Left kidney (tissue), 2 donors: ENCODE measurements around the gene OR51D1. TPM values are rescaled to one million over a fixed set of nuclear protein-coding genes. Genes with fewer than 3 reads are reported as not detected.

Source experiments
- DNase-seq: peaks from one replicate; pipeline ENCODE4 v3.0.0-alpha.2; 2013
- polyA plus RNA-seq: library from polyadenylated mRNA; unstranded; fragments of 120-200 nt; gene quantifications from one replicate; pipeline ENCODE4 v1.2.1, GENCODE V29; 2013; ENCODE audit not compliant: insufficient read length

Gene OR51D1
- polyA plus RNA-seq, 1 donor, result not detected

GRCh38 chr11:4645974-4646373, 8.7 kb downstream of the OR51D1 start:
- DNase-seq, result no peak

DNA sequence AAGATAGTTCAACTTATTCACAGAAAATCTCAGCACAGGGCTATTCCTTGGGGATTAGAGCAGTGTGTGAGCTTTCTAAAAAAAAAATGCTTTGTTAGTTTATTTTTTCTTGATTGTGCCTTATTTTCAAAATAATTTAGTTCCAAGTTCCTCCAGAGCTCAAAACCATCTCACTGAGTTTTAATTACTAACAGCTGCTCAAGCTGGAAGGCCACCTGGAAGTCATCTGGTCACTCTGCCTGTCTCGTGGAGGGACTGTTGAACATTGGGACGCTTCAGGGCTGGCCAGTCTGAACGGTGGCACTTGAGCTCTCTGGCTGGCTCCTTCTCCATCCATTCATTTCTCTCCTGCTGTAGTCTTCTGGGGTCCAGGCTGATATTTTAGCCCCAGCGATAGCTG, 10.5 kb downstream of the OR51D1 start:
- no peak for DNase-seq

DNA sequence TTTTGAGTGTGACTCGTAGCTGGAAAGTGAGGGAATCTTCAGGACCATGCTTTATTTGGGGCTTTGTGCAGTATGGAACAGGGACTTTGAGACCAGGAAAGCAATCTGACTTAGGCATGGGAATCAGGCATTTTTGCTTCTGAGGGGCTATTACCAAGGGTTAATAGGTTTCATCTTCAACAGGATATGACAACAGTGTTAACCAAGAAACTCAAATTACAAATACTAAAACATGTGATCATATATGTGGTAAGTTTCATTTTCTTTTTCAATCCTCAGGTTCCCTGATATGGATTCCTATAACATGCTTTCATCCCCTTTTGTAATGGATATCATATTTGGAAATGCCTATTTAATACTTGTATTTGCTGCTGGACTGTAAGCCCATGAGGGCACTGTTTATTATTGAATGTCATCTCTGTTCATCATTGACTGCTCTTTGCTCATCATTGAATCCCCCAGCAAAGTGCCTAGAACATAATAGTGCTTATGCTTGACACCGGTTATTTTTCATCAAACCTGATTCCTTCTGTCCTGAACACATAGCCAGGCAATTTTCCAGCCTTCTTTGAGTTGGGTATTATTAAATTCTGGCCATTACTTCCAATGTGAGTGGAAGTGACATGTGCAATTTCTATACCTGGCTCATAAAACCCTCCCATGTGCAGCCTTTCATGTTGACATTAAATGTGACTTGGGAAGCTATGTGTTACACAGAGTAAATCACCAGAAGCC, 17.5 kb downstream of the OR51D1 start:
- no peak for DNase-seq

DNA sequence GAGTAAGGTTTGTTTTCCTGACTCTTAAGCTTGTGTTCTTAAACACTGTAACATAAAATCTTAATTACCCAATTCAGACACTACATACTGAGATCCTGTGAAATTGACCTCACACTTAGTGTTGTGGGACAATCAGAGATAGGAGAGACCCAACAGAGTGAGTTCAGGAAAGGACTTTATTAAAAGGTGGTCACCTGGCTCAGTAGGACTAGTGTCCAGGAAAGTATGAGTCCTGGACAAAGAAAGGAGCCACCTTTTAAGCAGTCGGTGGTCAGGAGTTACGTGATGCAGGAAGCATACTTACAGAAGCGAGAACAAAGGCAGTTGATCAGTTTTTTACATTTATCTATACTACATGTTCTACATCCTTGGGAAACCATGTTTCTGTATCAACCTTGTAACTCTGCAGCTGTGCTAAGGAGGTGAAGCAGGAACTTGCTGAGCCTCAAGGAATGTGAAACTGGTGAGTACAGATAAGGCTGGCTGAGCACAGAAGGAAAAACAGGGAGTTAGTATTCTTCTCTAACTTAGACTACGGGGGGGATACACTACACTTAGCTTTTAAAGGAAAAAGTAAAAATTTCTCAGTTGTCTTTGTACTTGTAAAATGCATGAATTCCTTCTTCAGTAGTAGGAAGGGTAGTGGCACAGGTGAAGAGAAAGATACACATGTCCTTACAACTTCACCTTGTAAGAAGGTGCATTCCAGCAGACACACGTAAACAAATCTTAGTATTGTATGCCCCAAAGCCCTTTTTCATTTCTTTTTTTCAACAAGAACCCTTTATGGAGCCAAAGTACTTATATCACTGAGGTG, 21.6 kb downstream of the OR51D1 start:
- DNase-seq, result peak; percentile 26

- DNase-seq, result no peak
Observed at GRCh38 chr11:4662876-4663275, 25.6 kb downstream of the OR51D1 start.

- DNase-seq, result no peak
Observed at GRCh38 chr11:4664183-4664582, 26.9 kb downstream of the OR51D1 start.

GRCh38 chr11:4664786-4665185, 27.5 kb downstream of the OR51D1 start:
- DNase-seq, result no peak

- no peak for DNase-seq
Observed at GRCh38 chr11:4665424-4665823, 28.1 kb downstream of the OR51D1 start.

GRCh38 chr11:4671741-4672140, 34.5 kb downstream of the OR51D1 start:
- DNase-seq, result no peak

DNA sequence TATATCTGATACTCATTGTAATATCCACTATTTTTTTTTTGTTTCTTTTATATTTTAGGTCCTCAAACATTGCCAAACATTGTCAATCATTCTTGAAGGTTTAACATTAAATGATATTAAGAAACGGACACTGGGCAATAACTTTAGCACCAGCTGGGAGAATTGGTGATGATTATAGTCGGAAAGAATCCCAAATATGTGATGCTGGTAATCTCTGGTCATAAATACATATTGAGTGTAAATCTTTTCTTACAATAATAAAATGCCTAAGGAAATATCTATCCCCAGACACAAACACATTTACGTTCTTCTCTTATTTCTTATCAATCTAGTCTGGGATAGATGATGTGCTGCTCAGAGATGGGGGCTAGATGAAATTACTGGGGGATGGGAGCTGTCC, 35.2 kb downstream of the OR51D1 start:
- no peak for DNase-seq

- no peak for DNase-seq
Observed at GRCh38 chr11:4673781-4674180, 36.5 kb downstream of the OR51D1 start.

DNA sequence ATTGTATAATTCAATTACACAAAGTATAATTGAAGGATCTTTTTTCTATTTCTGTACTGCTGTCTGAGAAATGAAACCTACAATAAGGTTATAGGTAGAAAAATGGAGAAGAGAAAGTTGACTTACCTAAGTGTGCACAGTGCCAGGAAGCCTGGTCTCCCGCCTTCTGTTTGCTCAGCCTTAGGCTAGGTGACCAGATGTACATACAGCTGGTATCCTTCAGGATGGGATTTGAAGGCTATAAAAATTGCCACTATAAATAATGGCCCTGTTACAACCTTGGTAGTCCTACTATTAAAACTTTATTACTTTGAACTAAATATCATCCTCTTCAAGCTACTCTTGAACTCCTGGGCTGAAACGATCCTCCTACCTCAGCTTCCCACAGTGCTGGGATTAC, 40.7 kb downstream of the OR51D1 start:
- DNase-seq, result peak; percentile 61

GRCh38 chr11:4680341-4680740, 43.1 kb downstream of the OR51D1 start:
- DNase-seq, result no peak

DNA sequence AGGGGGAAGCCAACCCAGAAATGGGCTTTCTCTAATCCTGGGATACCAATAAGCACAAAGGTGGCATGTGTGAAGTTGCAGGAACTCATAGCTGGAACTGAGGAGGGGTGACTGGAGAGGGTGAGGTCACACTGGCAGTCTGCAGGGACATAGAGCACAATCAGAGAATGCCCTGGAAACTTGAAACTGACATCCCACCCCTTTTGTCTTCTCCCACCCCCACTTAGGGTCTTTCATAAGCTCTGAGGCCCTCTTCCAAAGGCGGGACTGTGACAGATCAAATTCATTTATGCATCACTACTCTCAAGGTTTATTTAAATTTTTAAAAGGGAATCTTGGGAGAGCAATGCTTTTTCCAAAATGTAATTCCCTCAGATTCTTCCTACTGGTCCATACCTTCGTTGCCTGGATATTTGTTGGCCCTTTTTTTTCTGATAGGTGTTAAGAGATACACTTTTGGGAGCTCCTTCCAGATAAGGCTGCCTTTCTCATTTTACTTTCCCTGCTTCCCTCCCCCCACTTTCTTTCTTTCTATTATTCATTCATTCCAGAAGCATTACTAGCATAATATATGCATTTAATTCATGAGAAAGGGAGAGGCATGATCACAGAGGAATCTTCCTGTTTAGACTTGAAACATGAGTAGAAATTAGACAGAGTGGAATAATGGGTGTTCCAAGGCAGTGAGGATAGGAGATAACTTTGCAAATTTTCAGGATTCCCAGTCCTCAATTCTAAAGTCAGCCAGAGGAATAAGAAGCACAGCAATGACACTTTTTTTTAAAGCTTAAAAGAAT, 45.5 kb downstream of the OR51D1 start:
- DNase-seq, result no peak

GRCh38 chr11:4684631-4685285, 47.5 kb downstream of the OR51D1 start:
- DNase-seq, result no peak

Other genes starting within 250 kb of the OR51D1 start
- gene TRIM21, start 243.8 kb upstream of the OR51D1 start, polyA plus RNA-seq, result 21.9 TPM
- not detected for gene OR52K2, start 188.2 kb upstream of the OR51D1 start, polyA plus RNA-seq
- gene OR52K1, start 154.8 kb upstream of the OR51D1 start, polyA plus RNA-seq, result 0.25 TPM
- not detected for gene OR52M1, start 92.3 kb upstream of the OR51D1 start, polyA plus RNA-seq
- 0.03 TPM for gene OR52I2, start 55.7 kb upstream of the OR51D1 start, polyA plus RNA-seq
- gene OR52I1, start 43.4 kb upstream of the OR51D1 start, polyA plus RNA-seq, result not detected
- 25.4 TPM for gene TRIM68, start 29.2 kb upstream of the OR51D1 start, polyA plus RNA-seq
- gene OR51E1, start 6.5 kb downstream of the OR51D1 start, polyA plus RNA-seq, result 1.7 TPM
- gene OR51E2, start 60.4 kb downstream of the OR51D1 start, polyA plus RNA-seq, result 1.3 TPM
- 0.27 TPM for gene MMP26, start 67.3 kb downstream of the OR51D1 start, polyA plus RNA-seq
- gene OR51F1, start 132.5 kb downstream of the OR51D1 start, polyA plus RNA-seq, result not detected
- gene OR52R1, start 166.9 kb downstream of the OR51D1 start, polyA plus RNA-seq, result not detected
- not detected for gene OR51F2, start 183.8 kb downstream of the OR51D1 start, polyA plus RNA-seq
- gene OR51S1, start 211.7 kb downstream of the OR51D1 start, polyA plus RNA-seq, result not detected
- gene OR51T1, start 244.4 kb downstream of the OR51D1 start, polyA plus RNA-seq, result not detected